B cell (primary cell): Measurements from ENCODE around the gene RAD51B. TPM values are rescaled to one million over a fixed set of nuclear protein-coding genes. Genes with fewer than 3 reads are reported as not detected.
A peak's percentile ranks its signal among the peaks of the same experiment; 100 is the strongest.

Experiments used
- ATAC-seq: fragments of 200-7000 bp; cut with Tn5 transposase; one replicate; pipeline ENCODE4 v1.10.0; 2021; ENCODE audit warnings: low read depth, mild to moderate bottlenecking, moderate number of reproducible peaks, moderate library complexity
- CTCF ChIA-PET: fragments of 350-600 bp; sonication (Branson Sonifier 250); formaldehyde crosslinking; loops from one replicate; lab custom pipeline; 2021; ENCODE audit warnings: antibody characterized with exemption, inconsistent platforms; lab: Charles Lee
- POLR2A ChIA-PET: fragments of 350-600 bp; sonication (Branson Sonifier 250); formaldehyde crosslinking; loops from one replicate; lab custom pipeline; 2021; ENCODE audit warnings: antibody characterized with exemption; lab: Charles Lee
- DNase-seq: peaks from one replicate; pipeline ENCODE4 v3.0.0; 2013
- H2AFZ ChIP-seq: 2 replicates; pipeline ENCODE4 v1.6.1; 2012; ENCODE audit warnings: mild to moderate bottlenecking, low read depth, low read length; ENCODE audit not compliant: insufficient read depth, poor library complexity, severe bottlenecking
- H3K27ac ChIP-seq, 2 donors: 1 replicate in 1 of 2; 2 replicates in 1 of 2; pipeline ENCODE4 v1.5.1; 2012 to 2013; ENCODE audit warnings: low read length in 2 of 2, mild to moderate bottlenecking in 2 of 2, moderate library complexity in 1 of 2
- H3K27me3 ChIP-seq, 4 experiments: fragments of 200-600 bp in 1 of 4; sonication (generic) in 1 of 4; replicated peaks in 1 of 4; 1 replicate in 2 of 4; 2 replicates in 2 of 4; pipeline versions ENCODE4 v1.6.1 to v1.7.0; 2013 to 2016; ENCODE audit warnings: low read length in 3 of 4, mild to moderate bottlenecking in 2 of 4, mixed read lengths in 1 of 4, moderate library complexity in 1 of 4; ENCODE audit not compliant: insufficient read depth in 4 of 4, control insufficient read depth in 3 of 4; ENCODE audit errors: control extremely low read depth in 1 of 4
- H3K36me3 ChIP-seq, 2 experiments: replicated peaks in 1 of 2; 1 replicate in 1 of 2; 2 replicates in 1 of 2; pipeline versions ENCODE4 v1.6.1 to v1.7.1; 2013; ENCODE audit warnings: low read length in 1 of 2; ENCODE audit not compliant: insufficient read depth in 2 of 2, control insufficient read depth in 1 of 2; ENCODE audit errors: control extremely low read depth in 1 of 2, extremely low read depth in 1 of 2
- H3K4me1 ChIP-seq, 2 donors: fragments of 200-600 bp in 1 of 2; sonication (generic) in 1 of 2; 1 replicate in 1 of 2; 2 replicates in 1 of 2; pipeline versions ENCODE4 v1.5.1 to v1.6.1; 2013 to 2017; ENCODE audit warnings: low read length in 2 of 2; ENCODE audit not compliant: control insufficient read depth in 2 of 2, insufficient read depth in 2 of 2
- H3K4me2 ChIP-seq: replicated peaks from 2 replicates; pipeline ENCODE3; 2012; ENCODE audit warnings: mild to moderate bottlenecking, low read depth, low read length; ENCODE audit not compliant: poor library complexity, severe bottlenecking
- H3K4me3 ChIP-seq, 5 experiments: fragments of 200-600 bp in 1 of 5; sonication (generic) in 1 of 5; 1 replicate in 3 of 5; 2 replicates in 2 of 5; pipeline versions ENCODE4 v1.5.1 to v1.7.0; 2011 to 2016; ENCODE audit warnings: low read length in 4 of 5, mild to moderate bottlenecking in 4 of 5, low read depth in 2 of 5, control low read depth in 1 of 5, moderate library complexity in 1 of 5; ENCODE audit not compliant: insufficient read depth in 1 of 5; ENCODE audit errors: control extremely low read depth in 1 of 5, extremely low read depth in 1 of 5
- H3K79me2 ChIP-seq: fragments of 200-600 bp; sonication (generic); one replicate; pipeline ENCODE4 v1.6.0; 2016; ENCODE audit warnings: low read length; ENCODE audit not compliant: control insufficient read depth, insufficient read depth
- H3K9ac ChIP-seq: fragments of 200-600 bp; sonication (generic); 2 replicates; pipeline ENCODE4 v1.6.1; 2017; ENCODE audit warnings: mild to moderate bottlenecking, low read length, moderate library complexity
- H3K9me3 ChIP-seq, 3 donors: one replicate each; pipeline versions ENCODE4 v1.6.1 to v1.7.1; 2013; ENCODE audit warnings: low read length in 2 of 3; ENCODE audit not compliant: control insufficient read depth in 2 of 3, insufficient read depth in 1 of 3; ENCODE audit errors: control extremely low read depth in 1 of 3
- H4K20me1 ChIP-seq: 2 replicates; pipeline ENCODE4 v1.6.0; 2012; ENCODE audit warnings: mild to moderate bottlenecking, low read length; ENCODE audit not compliant: insufficient read depth, control insufficient read depth, poor library complexity, severe bottlenecking
- H3K27ac Mint-ChIP-seq: one replicate; pipeline ENCODE4 v1.8.0; 2021; ENCODE audit warnings: mixed read lengths
- H3K27me3 Mint-ChIP-seq: one replicate; pipeline ENCODE4 v1.8.0; 2021; ENCODE audit warnings: mixed read lengths
- H3K4me1 Mint-ChIP-seq: one replicate; pipeline ENCODE4 v1.8.0; 2021; ENCODE audit warnings: mixed read lengths
- H3K4me3 Mint-ChIP-seq: one replicate; pipeline ENCODE4 v1.8.0; 2021; ENCODE audit warnings: mixed read lengths
- H3K9me3 Mint-ChIP-seq: one replicate; pipeline ENCODE4 v1.8.0; 2022; ENCODE audit warnings: mixed read lengths; ENCODE audit not compliant: insufficient read depth
- EZH2 ChIP-seq: IDR thresholded peaks from 2 replicates; pipeline ENCODE4 v1.6.1; 2012; ENCODE audit warnings: borderline replicate concordance, low read depth, mild to moderate bottlenecking, moderate library complexity, low read length; ENCODE audit not compliant: insufficient read depth, poor library complexity, severe bottlenecking
- WGBS: methylation state at CpG from one replicate; pipeline ENCODE4 v1.1.5; 2013; ENCODE audit warnings: missing lambda C conversion rate; ENCODE audit not compliant: insufficient coverage; 5-methylcytosine and 5-hydroxymethylcytosine counted together
- intact Hi-C: fragments of 100-400 bp; cut with micrococcal nuclease; formaldehyde crosslinking; loops from one replicate; pipeline ENCODE4 v1.10.0; 2022
- polyA plus RNA-seq: library from polyadenylated mRNA; depleted of rRNA; stranded (reverse); fragments of >200 nt; gene quantifications from 2 replicates; pipeline ENCODE4 v1.2.3, GENCODE V29; 2012
- total RNA-seq, 2 donors: library from RNA; stranded (reverse); fragments of 120-200 nt in 1 of 2; gene quantifications; 1 replicate in 1 of 2; 2 replicates in 1 of 2; pipeline versions ENCODE4 v1.2.3 to v1.2.4, GENCODE V29; 2013 to 2022
- TF ChIP-seq, protein P1 (sequence below): fragments of 200-600 bp; IDR thresholded peaks from one replicate; pipeline ENCODE4 v1.8.0; 2022; ENCODE audit warnings: antibody characterized with exemption, mild to moderate bottlenecking

Gene RAD51B
- total and polyA plus RNA-seq, 2 donors (not counting 1 experiment from before 2014, with no cell fraction given) = 6.5 to 60.6 TPM

DNA sequence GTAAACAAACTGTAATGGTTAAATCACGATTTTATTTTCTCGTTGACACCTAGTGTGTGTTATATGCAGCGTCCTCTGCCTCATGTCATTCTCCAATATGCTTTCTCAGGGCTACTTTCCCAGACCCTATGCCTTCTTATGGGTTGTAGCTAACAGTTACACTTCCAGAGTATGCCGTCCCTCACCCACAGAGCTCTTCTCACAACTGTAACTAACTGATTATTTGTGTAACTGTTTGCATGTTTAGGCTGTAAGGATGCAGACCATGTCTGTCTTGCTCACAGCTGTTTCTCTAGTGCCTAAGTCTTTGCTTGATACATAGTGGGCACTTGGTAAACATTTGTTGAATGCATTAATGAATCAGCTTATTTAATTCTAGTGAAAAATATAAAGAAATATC, 555.8 kb downstream of the RAD51B start:
- no peak overlapping the region for H2AFZ ChIP-seq
- DNase-seq = no peak
- Mint-ChIP-seq H3K9me3 (peaks cover 2% of the 10 kb centered on the region), H3K27ac (peak overlapping the region; percentile 58), H3K27me3 (no peaks in the 10 kb centered on the region), H3K4me3 (no peak overlapping the region), H3K4me1 (peaks cover 78% of the 10 kb centered on the region)
- H4K20me1 ChIP-seq = no peaks in the 10 kb centered on the region
- intact Hi-C loops = no loop called here
- no peak overlapping the region for H3K27ac ChIP-seq
- no CpG with 5 or more reads among the region's 4 CpGs for WGBS
- H3K9ac ChIP-seq = no peak overlapping the region
- no peaks in the 10 kb centered on the region for H3K79me2 ChIP-seq
- no peak for ATAC-seq
- ChIA-PET CTCF (interaction anchor here (0.8 to 3.1 kb wide), 8 partner anchors 10 to 408 kb away, joined by 3 to 21 read pairs (median 3); no protein-coding TSS in a partner anchor), POLR2A (interaction anchor here (0.6 to 0.8 kb wide), 2 partner anchors 117 to 418 kb away, joined by 3 to 7 read pairs; partner anchors contain the start of gene ZFP36L1)
- H3K27me3 ChIP-seq = no peaks in the 10 kb centered on the region
- no peaks in the 10 kb centered on the region for H3K9me3 ChIP-seq
- H3K36me3 ChIP-seq = no peaks in the 10 kb centered on the region
- H3K4me2 ChIP-seq = no peak overlapping the region
- H3K4me3 ChIP-seq = no peak overlapping the region
- no peak for TF ChIP-seq EZH2
- TF ChIP-seq, protein P1, sequence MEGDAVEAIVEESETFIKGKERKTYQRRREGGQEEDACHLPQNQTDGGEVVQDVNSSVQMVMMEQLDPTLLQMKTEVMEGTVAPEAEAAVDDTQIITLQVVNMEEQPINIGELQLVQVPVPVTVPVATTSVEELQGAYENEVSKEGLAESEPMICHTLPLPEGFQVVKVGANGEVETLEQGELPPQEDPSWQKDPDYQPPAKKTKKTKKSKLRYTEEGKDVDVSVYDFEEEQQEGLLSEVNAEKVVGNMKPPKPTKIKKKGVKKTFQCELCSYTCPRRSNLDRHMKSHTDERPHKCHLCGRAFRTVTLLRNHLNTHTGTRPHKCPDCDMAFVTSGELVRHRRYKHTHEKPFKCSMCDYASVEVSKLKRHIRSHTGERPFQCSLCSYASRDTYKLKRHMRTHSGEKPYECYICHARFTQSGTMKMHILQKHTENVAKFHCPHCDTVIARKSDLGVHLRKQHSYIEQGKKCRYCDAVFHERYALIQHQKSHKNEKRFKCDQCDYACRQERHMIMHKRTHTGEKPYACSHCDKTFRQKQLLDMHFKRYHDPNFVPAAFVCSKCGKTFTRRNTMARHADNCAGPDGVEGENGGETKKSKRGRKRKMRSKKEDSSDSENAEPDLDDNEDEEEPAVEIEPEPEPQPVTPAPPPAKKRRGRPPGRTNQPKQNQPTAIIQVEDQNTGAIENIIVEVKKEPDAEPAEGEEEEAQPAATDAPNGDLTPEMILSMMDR = no peak
- H3K4me1 ChIP-seq = peaks cover 70 to 72% of the 10 kb centered on the region in 2 donors

DNA sequence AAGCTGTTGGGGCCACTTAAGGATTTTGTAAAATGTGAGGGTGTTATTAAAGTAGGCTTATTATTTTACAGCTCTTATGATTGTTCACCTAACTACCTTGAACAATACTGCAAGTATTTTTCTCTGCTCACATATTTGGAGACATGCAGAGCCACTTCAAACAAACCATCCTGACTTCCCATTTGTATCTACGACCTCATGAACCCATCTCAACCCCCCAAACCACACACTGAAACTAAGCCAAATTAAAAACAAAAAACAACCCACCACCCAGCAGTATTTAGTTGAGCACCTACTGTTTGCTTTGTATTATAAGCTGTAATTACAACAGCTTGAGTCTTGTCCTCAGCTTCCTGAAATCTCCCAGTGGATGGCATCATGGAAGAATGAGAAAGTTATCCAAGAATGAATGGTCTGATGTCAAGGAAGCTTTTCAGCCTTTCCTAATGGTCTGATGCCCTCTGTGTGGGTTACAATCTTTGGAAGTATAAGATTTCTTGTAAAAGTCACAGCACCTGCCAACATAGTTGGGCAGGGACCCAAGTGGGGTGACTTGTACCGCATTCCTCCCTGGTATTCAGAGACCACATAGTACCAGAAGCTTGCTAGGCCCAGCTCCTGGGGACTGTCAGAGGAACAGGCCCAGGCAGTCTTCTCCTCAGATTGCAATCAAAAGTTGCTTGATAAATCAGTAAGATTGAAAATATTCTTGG, 556.6 kb downstream of the RAD51B start:
- no peak for DNase-seq
- H3K9me3 ChIP-seq = no peaks in the 10 kb centered on the region
- no peak for ATAC-seq
- no peak overlapping the region for H2AFZ ChIP-seq
- no peak overlapping the region for H3K4me3 ChIP-seq
- intact Hi-C loops = loop anchor here (2.0 kb wide), 1 partner anchor 21 kb away; no protein-coding TSS in a partner anchor
- ChIA-PET POLR2A (interaction anchor here (0.6 to 1.6 kb wide), 4 partner anchors 12 to 417 kb away, joined by 3 to 7 read pairs (median 5); partner anchors contain the start of gene ZFP36L1), CTCF (interaction anchor here (0.7 to 3.1 kb wide), 7 partner anchors 9 to 129 kb away, joined by 3 to 21 read pairs (median 4); no protein-coding TSS in a partner anchor)
- H3K4me2 ChIP-seq = peak overlapping the region; percentile 28
- no peak for TF ChIP-seq EZH2
- TF ChIP-seq, protein P1 = no peak
- Mint-ChIP-seq H3K9me3 (peaks cover 2% of the 10 kb centered on the region), H3K4me3 (no peak overlapping the region), H3K27ac (peak overlapping the region; percentile 92), H3K4me1 (peaks cover 75% of the 10 kb centered on the region), H3K27me3 (no peaks in the 10 kb centered on the region)
- WGBS = 50% methylated on average over 2 of the region's 2 CpGs
- peaks cover 62 to 67% of the 10 kb centered on the region in 2 donors for H3K4me1 ChIP-seq
- peak overlapping the region in 1 of 2 donors; percentile 3 for H3K27ac ChIP-seq
- H3K9ac ChIP-seq = peak overlapping the region; percentile 32
- H4K20me1 ChIP-seq = no peaks in the 10 kb centered on the region
- H3K79me2 ChIP-seq = no peaks in the 10 kb centered on the region
- H3K36me3 ChIP-seq = no peaks in the 10 kb centered on the region
- no peaks in the 10 kb centered on the region for H3K27me3 ChIP-seq
